ENCODE results near the gene CDH23. TPM values are rescaled to one million over a fixed set of nuclear protein-coding genes. Genes with fewer than 3 reads are reported as not detected.

Gene CDH23
- total and polyA plus RNA-seq, 9 of the 15 experiments (the other 6 are each of a cell fraction or from before 2014, with no cell fraction given): 0.18 to 1.2 (median 0.47) TPM

DNA sequence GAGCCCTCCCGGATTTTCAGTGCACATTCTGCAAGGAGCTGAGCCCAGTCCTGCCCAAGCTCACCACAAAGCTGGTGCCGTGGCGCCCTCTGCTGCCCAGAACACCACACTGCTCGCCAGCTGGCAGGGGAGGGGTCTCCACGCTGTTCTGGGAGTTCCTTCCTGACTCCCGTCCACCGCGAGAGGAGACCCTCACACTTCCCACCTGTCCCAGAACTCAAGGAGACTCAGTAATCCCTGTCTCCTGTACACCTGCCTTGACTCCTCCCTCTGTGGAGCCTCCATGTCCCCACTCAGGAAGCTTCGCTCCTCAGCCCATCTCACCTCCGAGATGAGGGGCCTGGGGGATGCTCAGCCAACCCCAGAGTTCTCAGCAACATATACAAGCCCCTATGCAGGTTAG, 311.6 kb downstream of the CDH23 start (continued):
- TF ChIP-seq USF1 (CRISPR knock-in tag; IDR thresholded peaks at IDR 0.05): peak; percentile 39; the same call in 1 of the 2 replicates
- TF ChIP-seq, protein P1, sequence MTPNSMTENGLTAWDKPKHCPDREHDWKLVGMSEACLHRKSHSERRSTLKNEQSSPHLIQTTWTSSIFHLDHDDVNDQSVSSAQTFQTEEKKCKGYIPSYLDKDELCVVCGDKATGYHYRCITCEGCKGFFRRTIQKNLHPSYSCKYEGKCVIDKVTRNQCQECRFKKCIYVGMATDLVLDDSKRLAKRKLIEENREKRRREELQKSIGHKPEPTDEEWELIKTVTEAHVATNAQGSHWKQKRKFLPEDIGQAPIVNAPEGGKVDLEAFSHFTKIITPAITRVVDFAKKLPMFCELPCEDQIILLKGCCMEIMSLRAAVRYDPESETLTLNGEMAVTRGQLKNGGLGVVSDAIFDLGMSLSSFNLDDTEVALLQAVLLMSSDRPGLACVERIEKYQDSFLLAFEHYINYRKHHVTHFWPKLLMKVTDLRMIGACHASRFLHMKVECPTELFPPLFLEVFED (CRISPR knock-in tag; conservative IDR thresholded peaks at IDR 0.05): no peak
- peak; percentile 81; the same call in 1 of the 2 replicates for TF ChIP-seq FOXP1 (CRISPR knock-in tag; IDR thresholded peaks at IDR 0.05)
- peak; percentile 23; the same call in 1 of the 2 replicates for TF ChIP-seq SPI1 (IDR thresholded peaks at IDR 0.05; ENCODE audit: borderline replicate concordance, low read depth, low read length)
- no peak for TF ChIP-seq BMI1 (IDR thresholded peaks at IDR 0.05; ENCODE audit: low read length)
- TF ChIP-seq MAZ (CRISPR knock-in tag; conservative IDR thresholded peaks at IDR 0.05 in 1 of 2, IDR thresholded peaks at IDR 0.05 in 1 of 2): peak in 1 of 2 experiments; percentile 85; a peak in 2 of 4 replicates
- TF ChIP-seq ZNF165 (CRISPR knock-in tag; IDR thresholded peaks at IDR 0.05; ENCODE audit: borderline replicate concordance): no peak
- TF ChIP-seq ZNF740 (CRISPR knock-in tag; IDR thresholded peaks at IDR 0.05): 0 out of 2 replicates have a peak, but pooled peaks have one; percentile 19
- no peak for TF ChIP-seq ZNF740 (tag; IDR thresholded peaks at IDR 0.05)
- TF ChIP-seq, protein P2, sequence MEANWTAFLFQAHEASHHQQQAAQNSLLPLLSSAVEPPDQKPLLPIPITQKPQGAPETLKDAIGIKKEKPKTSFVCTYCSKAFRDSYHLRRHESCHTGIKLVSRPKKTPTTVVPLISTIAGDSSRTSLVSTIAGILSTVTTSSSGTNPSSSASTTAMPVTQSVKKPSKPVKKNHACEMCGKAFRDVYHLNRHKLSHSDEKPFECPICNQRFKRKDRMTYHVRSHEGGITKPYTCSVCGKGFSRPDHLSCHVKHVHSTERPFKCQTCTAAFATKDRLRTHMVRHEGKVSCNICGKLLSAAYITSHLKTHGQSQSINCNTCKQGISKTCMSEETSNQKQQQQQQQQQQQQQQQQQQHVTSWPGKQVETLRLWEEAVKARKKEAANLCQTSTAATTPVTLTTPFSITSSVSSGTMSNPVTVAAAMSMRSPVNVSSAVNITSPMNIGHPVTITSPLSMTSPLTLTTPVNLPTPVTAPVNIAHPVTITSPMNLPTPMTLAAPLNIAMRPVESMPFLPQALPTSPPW (CRISPR knock-in tag; IDR thresholded peaks at IDR 0.05): peak; percentile 34; the same call in 1 of the 2 replicates
- 0 out of 4 replicates have a peak, but pooled peaks of 1 of the 2 experiments have one; percentile 30 for TF ChIP-seq SRF (CRISPR knock-in tag; IDR thresholded peaks at IDR 0.05)
- TF ChIP-seq ZNF140 (CRISPR knock-in tag; IDR thresholded peaks at IDR 0.05): no peak
- peak; percentile 38 for TF ChIP-seq BHLHE40 (IDR thresholded peaks at IDR 0.05; ENCODE audit: low read length)
- TF ChIP-seq ARID2 (IDR thresholded peaks at IDR 0.05): peak; percentile 63; the same call in 1 of the 2 replicates
- TF ChIP-seq ESRRA (IDR thresholded peaks at IDR 0.05; ENCODE audit: borderline replicate concordance, low read depth): peak; percentile 52; the same call in 1 of the 2 replicates
- no peak for TF ChIP-seq ZKSCAN3 (CRISPR knock-in tag; IDR thresholded peaks at IDR 0.05)
- no peak for TF ChIP-seq ZNF232 (CRISPR knock-in tag; IDR thresholded peaks at IDR 0.05)
- peak in 1 of 2 experiments; percentile 75; a peak in 2 of 4 replicates for TF ChIP-seq TEAD1 (CRISPR knock-in tag; IDR thresholded peaks at IDR 0.05)
- TF ChIP-seq NEUROD1 (IDR thresholded peaks at IDR 0.05; ENCODE audit: borderline replicate concordance, low read depth, low read length, partially characterized antibody): no peak
- no peak for TF ChIP-seq ZBED1 (IDR thresholded peaks at IDR 0.05)
- TF ChIP-seq RBM39 (optimal IDR thresholded peaks at IDR 0.05; ENCODE audit: low read depth, low read length): peak; percentile 78
- TF ChIP-seq, protein P3, sequence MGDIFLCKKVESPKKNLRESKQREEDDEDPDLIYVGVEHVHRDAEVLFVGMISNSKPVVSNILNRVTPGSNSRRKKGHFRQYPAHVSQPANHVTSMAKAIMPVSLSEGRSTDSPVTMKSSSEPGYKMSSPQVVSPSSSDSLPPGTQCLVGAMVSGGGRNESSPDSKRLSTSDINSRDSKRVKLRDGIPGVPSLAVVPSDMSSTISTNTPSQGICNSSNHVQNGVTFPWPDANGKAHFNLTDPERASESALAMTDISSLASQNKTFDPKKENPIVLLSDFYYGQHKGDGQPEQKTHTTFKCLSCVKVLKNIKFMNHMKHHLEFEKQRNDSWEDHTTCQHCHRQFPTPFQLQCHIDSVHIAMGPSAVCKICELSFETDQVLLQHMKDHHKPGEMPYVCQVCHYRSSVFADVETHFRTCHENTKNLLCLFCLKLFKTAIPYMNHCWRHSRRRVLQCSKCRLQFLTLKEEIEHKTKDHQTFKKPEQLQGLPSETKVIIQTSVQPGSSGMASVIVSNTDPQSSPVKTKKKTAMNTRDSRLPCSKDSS (IDR thresholded peaks at IDR 0.05; ENCODE audit: low read depth, partially characterized antibody): no peak
- no peak for TF ChIP-seq BDP1 (IDR thresholded peaks at IDR 0.05; ENCODE audit: insufficient read depth, insufficient read length)
